Smooth muscle cell (in vitro differentiated cells): ENCODE data around the gene CHI3L2. TPM values are rescaled to one million over a fixed set of nuclear protein-coding genes. Genes with fewer than 3 reads are reported as not detected.
A peak's percentile ranks its signal among the peaks of the same experiment; 100 is the strongest.

Experiments used
- DNase-seq: peaks from one replicate; lab custom pipeline; 2025; ENCODE audit not compliant: unreplicated experiment; lab: John Stamatoyannopoulos, UW
- H2AFZ ChIP-seq: fragments of 200-600 bp; sonication (generic); 2 replicates; pipeline ENCODE4 v1.6.0; 2016; ENCODE audit warnings: antibody characterized with exemption, low read depth, mild to moderate bottlenecking
- H3F3A ChIP-seq: fragments of 200-600 bp; sonication (generic); 2 replicates; pipeline ENCODE4 v1.6.0; 2017; ENCODE audit warnings: antibody characterized with exemption, low read depth
- H3K27ac ChIP-seq: fragments of 200-600 bp; sonication (generic); 2 replicates; pipeline ENCODE4 v1.5.1; 2016; ENCODE audit warnings: low read depth, mild to moderate bottlenecking
- H3K27me3 ChIP-seq: fragments of 200-600 bp; sonication (generic); 2 replicates; pipeline ENCODE4 v1.6.1; 2016; ENCODE audit warnings: low read depth, mild to moderate bottlenecking
- H3K36me3 ChIP-seq: fragments of 200-600 bp; sonication (generic); 2 replicates; pipeline ENCODE4 v1.5.1; 2016; ENCODE audit warnings: low read depth
- H3K4me1 ChIP-seq: fragments of 200-600 bp; sonication (generic); 2 replicates; pipeline ENCODE4 v1.5.1; 2016; ENCODE audit warnings: low read depth
- H3K4me2 ChIP-seq: fragments of 200-600 bp; sonication (generic); 2 replicates; pipeline ENCODE4 v1.6.0; 2016; ENCODE audit warnings: mild to moderate bottlenecking
- H3K4me3 ChIP-seq: fragments of 200-600 bp; sonication (generic); 2 replicates; pipeline ENCODE4 v1.5.1; 2016; ENCODE audit warnings: mild to moderate bottlenecking
- H3K79me2 ChIP-seq: fragments of 200-600 bp; sonication (generic); 2 replicates; pipeline ENCODE4 v1.6.0; 2016; ENCODE audit warnings: low read depth, mild to moderate bottlenecking
- H3K9ac ChIP-seq: fragments of 200-600 bp; sonication (generic); 2 replicates; pipeline ENCODE4 v1.6.0; 2016; ENCODE audit warnings: low read depth
- H3K9me3 ChIP-seq: fragments of 200-600 bp; sonication (generic); replicated peaks from 2 replicates; pipeline ENCODE4 v1.5.1; 2016; ENCODE audit warnings: low read depth
- H4K20me1 ChIP-seq: fragments of 200-600 bp; sonication (generic); 2 replicates; pipeline ENCODE4 v1.6.0; 2016; ENCODE audit warnings: low read depth
- WGBS: methylation state at CpG from one replicate; pipeline ENCODE4 v1.1.7; 2016; ENCODE audit warnings: low lambda C conversion rate; 5-methylcytosine and 5-hydroxymethylcytosine counted together
- polyA plus RNA-seq: library from polyadenylated mRNA; unstranded; fragments of >200 nt; fragmentation: Nextera tagmentation; extraction: Ambion mirVana; gene quantifications from 2 replicates; pipeline ENCODE4 v1.2.1, GENCODE V29; 2016
- total RNA-seq: library from RNA; depleted of rRNA; stranded (reverse); fragments of >200 nt; gene quantifications from 2 replicates; pipeline ENCODE4 v1.2.3, GENCODE V29; 2014
- TF ChIP-seq, protein P1 (sequence below): fragments of 200-600 bp; sonication (generic); IDR thresholded peaks from 2 replicates; pipeline ENCODE4 v1.5.1; 2017; ENCODE audit warnings: borderline replicate concordance, mild to moderate bottlenecking, antibody characterized with exemption; ENCODE audit not compliant: insufficient read depth, poor library complexity, severe bottlenecking

The CHI3L2 gene
- total and polyA plus RNA-seq, 2 experiments from 2014 or later = 0.54 to 2.0 TPM

DNA sequence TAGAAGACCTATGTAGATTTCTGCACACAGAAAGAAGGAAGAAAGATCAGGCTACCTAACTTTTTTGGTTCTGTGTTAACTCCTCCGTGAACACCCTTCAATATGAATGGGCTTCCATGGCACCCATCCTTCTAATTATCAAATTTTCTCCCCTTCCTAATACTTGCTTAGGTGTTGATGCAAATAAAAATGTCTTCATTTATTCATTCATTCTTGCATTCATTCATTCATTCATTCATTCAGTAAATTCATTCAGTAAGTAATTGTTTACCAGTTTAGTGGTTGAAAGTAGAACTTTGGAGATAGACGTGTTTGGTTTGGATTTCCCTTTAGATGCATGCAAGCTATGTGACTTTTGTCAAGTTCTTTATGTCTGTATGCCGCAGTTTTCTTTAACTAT is 4.6 kb downstream of the CHI3L2 start:
- H3K27me3 ChIP-seq = no peaks in the 10 kb centered on the region
- no peak for DNase-seq
- H3K4me2 ChIP-seq = no peak overlapping the region
- no peaks in the 10 kb centered on the region for H3K79me2 ChIP-seq
- H3K27ac ChIP-seq = no peak overlapping the region
- H3K9ac ChIP-seq = no peak overlapping the region
- H3K36me3 ChIP-seq = no peaks in the 10 kb centered on the region
- H3K4me1 ChIP-seq = peaks cover 4% of the 10 kb centered on the region
- H2AFZ ChIP-seq = no peak overlapping the region
- 97% methylated on average over 3 of the region's 3 CpGs for WGBS
- no peak overlapping the region for H3K4me3 ChIP-seq
- no peaks in the 10 kb centered on the region for H4K20me1 ChIP-seq
- no peaks in the 10 kb centered on the region for H3K9me3 ChIP-seq
- TF ChIP-seq, protein P1, sequence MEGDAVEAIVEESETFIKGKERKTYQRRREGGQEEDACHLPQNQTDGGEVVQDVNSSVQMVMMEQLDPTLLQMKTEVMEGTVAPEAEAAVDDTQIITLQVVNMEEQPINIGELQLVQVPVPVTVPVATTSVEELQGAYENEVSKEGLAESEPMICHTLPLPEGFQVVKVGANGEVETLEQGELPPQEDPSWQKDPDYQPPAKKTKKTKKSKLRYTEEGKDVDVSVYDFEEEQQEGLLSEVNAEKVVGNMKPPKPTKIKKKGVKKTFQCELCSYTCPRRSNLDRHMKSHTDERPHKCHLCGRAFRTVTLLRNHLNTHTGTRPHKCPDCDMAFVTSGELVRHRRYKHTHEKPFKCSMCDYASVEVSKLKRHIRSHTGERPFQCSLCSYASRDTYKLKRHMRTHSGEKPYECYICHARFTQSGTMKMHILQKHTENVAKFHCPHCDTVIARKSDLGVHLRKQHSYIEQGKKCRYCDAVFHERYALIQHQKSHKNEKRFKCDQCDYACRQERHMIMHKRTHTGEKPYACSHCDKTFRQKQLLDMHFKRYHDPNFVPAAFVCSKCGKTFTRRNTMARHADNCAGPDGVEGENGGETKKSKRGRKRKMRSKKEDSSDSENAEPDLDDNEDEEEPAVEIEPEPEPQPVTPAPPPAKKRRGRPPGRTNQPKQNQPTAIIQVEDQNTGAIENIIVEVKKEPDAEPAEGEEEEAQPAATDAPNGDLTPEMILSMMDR = no peak
- no peaks in the 10 kb centered on the region for H3F3A ChIP-seq

DNA sequence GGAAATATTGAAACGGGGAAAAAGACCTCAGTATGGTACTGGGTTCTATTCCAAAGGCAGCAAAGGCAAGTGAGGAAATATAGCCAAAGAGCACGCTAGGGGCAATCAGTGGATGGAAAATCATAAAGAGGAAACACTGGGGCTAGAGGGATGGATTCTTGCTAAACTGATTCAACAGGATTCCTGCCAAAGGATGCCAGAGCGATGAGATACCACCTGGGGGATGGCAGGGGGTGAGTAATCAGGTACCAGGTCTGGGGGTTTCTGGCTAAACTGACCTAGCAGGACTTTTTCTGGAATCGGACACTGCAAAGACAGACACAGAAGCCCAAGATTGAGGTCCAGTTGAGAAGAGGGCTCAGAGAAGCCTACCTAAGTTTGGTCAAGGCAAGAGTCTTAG is 6.7 kb downstream of the CHI3L2 start:
- Histone ChIP-seq H3K4me2 (no peak overlapping the region), H3K79me2 (no peaks in the 10 kb centered on the region), H3K9ac (no peak overlapping the region), H4K20me1 (no peaks in the 10 kb centered on the region), H3K27me3 (no peaks in the 10 kb centered on the region), H3K4me3 (no peak overlapping the region), H3K27ac (peak overlapping the region; percentile 54), H3K9me3 (no peaks in the 10 kb centered on the region), H3K36me3 (no peaks in the 10 kb centered on the region), H2AFZ (no peak overlapping the region), H3K4me1 (no peaks in the 10 kb centered on the region), H3F3A (no peaks in the 10 kb centered on the region)
- DNase-seq = no peak
- 81% methylated on average over 4 of the region's 4 CpGs for WGBS
- TF ChIP-seq, protein P1 = no peak

DNA sequence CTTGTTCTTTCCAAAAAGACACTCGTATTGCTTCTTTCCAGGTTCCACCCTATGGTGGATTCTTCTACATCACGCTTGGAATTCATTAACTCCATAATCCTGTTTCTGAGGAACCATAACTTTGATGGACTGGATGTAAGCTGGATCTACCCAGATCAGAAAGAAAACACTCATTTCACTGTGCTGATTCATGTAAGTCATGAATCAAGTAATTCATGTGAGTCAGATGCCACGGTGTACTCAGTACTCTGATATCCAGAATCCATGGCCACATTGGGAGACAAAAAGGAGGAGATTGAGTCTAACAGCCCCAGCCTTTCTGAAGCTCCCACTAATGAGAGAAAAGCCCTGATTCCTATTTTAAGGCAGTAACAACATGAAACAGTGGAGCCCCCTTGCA is 7.4 kb downstream of the CHI3L2 start:
- H3K9ac ChIP-seq = no peak overlapping the region
- no peak for DNase-seq
- H3K9me3 ChIP-seq = no peaks in the 10 kb centered on the region
- no peak overlapping the region for H3K4me2 ChIP-seq
- no peaks in the 10 kb centered on the region for H3K27me3 ChIP-seq
- no peaks in the 10 kb centered on the region for H3K4me1 ChIP-seq
- peak overlapping the region; percentile 54 for H3K27ac ChIP-seq
- H3K79me2 ChIP-seq = no peaks in the 10 kb centered on the region
- H4K20me1 ChIP-seq = no peaks in the 10 kb centered on the region
- H3K36me3 ChIP-seq = no peaks in the 10 kb centered on the region
- no peak overlapping the region for H2AFZ ChIP-seq
- H3K4me3 ChIP-seq = no peak overlapping the region
- TF ChIP-seq, protein P1 = no peak
- H3F3A ChIP-seq = no peaks in the 10 kb centered on the region
- WGBS = 66% methylated on average over 3 of the region's 3 CpGs

DNA sequence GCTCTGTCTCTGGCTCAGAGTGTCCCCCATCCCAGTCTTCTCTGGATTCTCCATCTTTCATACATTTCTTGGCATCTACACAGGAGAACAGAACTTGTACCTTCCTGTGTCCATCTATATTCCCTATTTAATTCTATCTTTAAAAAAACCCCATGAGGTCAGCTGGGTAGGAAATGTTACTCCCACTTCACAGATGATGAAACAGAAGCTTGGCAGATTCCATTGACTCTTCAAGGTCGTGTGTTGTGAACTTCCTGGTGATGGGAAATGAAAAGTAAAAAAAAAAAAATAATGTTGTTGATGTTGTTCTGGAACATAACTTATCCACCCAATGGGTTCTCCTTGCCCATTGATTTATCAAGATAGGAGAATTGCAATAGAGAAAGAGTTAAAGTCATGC is 8.9 kb downstream of the CHI3L2 start:
- Histone ChIP-seq H3K27me3 (no peaks in the 10 kb centered on the region), H3K4me2 (no peak overlapping the region), H3F3A (no peaks in the 10 kb centered on the region), H3K27ac (no peak overlapping the region), H4K20me1 (no peaks in the 10 kb centered on the region), H3K4me3 (no peak overlapping the region), H3K79me2 (no peaks in the 10 kb centered on the region), H3K9me3 (no peaks in the 10 kb centered on the region), H3K9ac (no peak overlapping the region), H3K36me3 (no peaks in the 10 kb centered on the region), H3K4me1 (no peaks in the 10 kb centered on the region), H2AFZ (no peak overlapping the region)
- DNase-seq = no peak
- WGBS = 57% methylated on average over 1 of the region's 1 CpG
- TF ChIP-seq, protein P1 = no peak
